Anterior cingulate cortex (tissue), 58 donors: ENCODE data around the gene ZNF620.
"Not testable (repeated sequence)": the region's sequence is repeated elsewhere in the genome, so short reads cannot be mapped to it uniquely, and the experiment has no call there.

Experiments used
- DNase-seq, 58 donors: peaks; one replicate each; lab custom pipeline; 2025; lab: John Stamatoyannopoulos, UW

ZNF620 gene

GRCh38 chr3:40499952-40500351, 5.9 kb upstream of the ZNF620 start:
- DNase-seq: no peak

GRCh38 chr3:40502034-40502433, 3.8 kb upstream of the ZNF620 start:
- DNase-seq: no peak

GRCh38 chr3:40504636-40505430, 1.0 kb upstream of the ZNF620 start:
- DNase-seq: peak in 1 of 58 donors; percentile 1

- DNase-seq: peak in 6 of 58 donors; percentile 2 to 27 (median 10)
Observed at GRCh38 chr3:40511031-40511718, 5.3 kb downstream of the ZNF620 start.

- no peak for DNase-seq
Observed at GRCh38 chr3:40516201-40516600, 10.4 kb downstream of the ZNF620 start.

- DNase-seq: no peak
Observed at GRCh38 chr3:40518067-40518466, 12.2 kb downstream of the ZNF620 start.

- DNase-seq: no peak
Observed at GRCh38 chr3:40518848-40519247, 13.0 kb downstream of the ZNF620 start.

GRCh38 chr3:40521254-40521653, 15.4 kb downstream of the ZNF620 start:
- DNase-seq: no peak

GRCh38 chr3:40523781-40524180, 17.9 kb downstream of the ZNF620 start:
- DNase-seq: peak in 13 of 58 donors; percentile 0 to 23 (median 8)

- DNase-seq: peak in 1 of 58 donors; percentile 41
Observed at GRCh38 chr3:40524222-40524567, 18.4 kb downstream of the ZNF620 start.

- DNase-seq: peak in 57 of 58 donors; percentile 20 to 91 (median 81)
Observed at GRCh38 chr3:40524568-40525285, 18.9 kb downstream of the ZNF620 start, which contains the start of gene ZNF621. TSS of gene ZNF621 (plus strand) at chr3:40524960. CDS start at chr3:40525841, 881 bp downstream.

GRCh38 chr3:40528426-40528825, 22.6 kb downstream of the ZNF620 start:
- DNase-seq: no peak

- DNase-seq: no peak
Observed at GRCh38 chr3:40532252-40532651, 26.4 kb downstream of the ZNF620 start.

GRCh38 chr3:40534283-40534682, 28.4 kb downstream of the ZNF620 start:
- no peak for DNase-seq

GRCh38 chr3:40546816-40547215, 41.0 kb downstream of the ZNF620 start:
- DNase-seq: no peak

GRCh38 chr3:40550167-40550566, 44.3 kb downstream of the ZNF620 start:
- DNase-seq: no peak

- no peak for DNase-seq
Observed at GRCh38 chr3:40557575-40558161, 51.8 kb downstream of the ZNF620 start.

GRCh38 chr3:40562482-40562881, 56.6 kb downstream of the ZNF620 start:
- DNase-seq: not testable (repeated sequence)

GRCh38 chr3:40565629-40566028, 59.8 kb downstream of the ZNF620 start:
- DNase-seq: not testable (repeated sequence)

- no peak for DNase-seq
Observed at GRCh38 chr3:40566694-40567093, 60.9 kb downstream of the ZNF620 start.
